Trophoblast cell (in vitro differentiated cells and primary cell): Measurements from ENCODE around the gene CUBN.

Experiments
- DNase-seq, 2 donors: peaks; one replicate each; pipeline ENCODE4 v3.0.0-alpha.2; 2016
- H2AFZ ChIP-seq: 2 replicates; pipeline ENCODE4 v1.6.1; 2013; ENCODE audit warnings: low read length, moderate library complexity, mild to moderate bottlenecking; ENCODE audit not compliant: insufficient read depth, poor library complexity
- H2AK5ac ChIP-seq: 2 replicates; pipeline ENCODE4 v1.6.1; 2013; ENCODE audit warnings: mild to moderate bottlenecking, low read length
- H2BK120ac ChIP-seq: 2 replicates; pipeline ENCODE4 v1.6.1; 2013; ENCODE audit warnings: low read length, mild to moderate bottlenecking, moderate library complexity; ENCODE audit not compliant: insufficient read depth, poor library complexity
- H2BK12ac ChIP-seq: 2 replicates; pipeline ENCODE4 v1.6.1; 2013; ENCODE audit warnings: mild to moderate bottlenecking, low read length, moderate library complexity
- H2BK5ac ChIP-seq: 2 replicates; pipeline ENCODE4 v1.6.1; 2013; ENCODE audit warnings: low read length, low read depth, moderate library complexity, mild to moderate bottlenecking; ENCODE audit not compliant: poor library complexity
- H3K14ac ChIP-seq: 2 replicates; pipeline ENCODE4 v1.6.1; 2013; ENCODE audit warnings: mild to moderate bottlenecking, low read length
- H3K18ac ChIP-seq: 2 replicates; pipeline ENCODE4 v1.6.1; 2013; ENCODE audit warnings: mild to moderate bottlenecking, low read length
- H3K23ac ChIP-seq: 2 replicates; pipeline ENCODE4 v1.6.1; 2013; ENCODE audit warnings: low read length
- H3K27ac ChIP-seq: 2 replicates; pipeline ENCODE4 v1.5.1; 2013; ENCODE audit warnings: low read depth, mild to moderate bottlenecking, inconsistent platforms, low read length, moderate library complexity
- H3K27me3 ChIP-seq: 2 replicates; pipeline ENCODE4 v1.6.1; 2013; ENCODE audit warnings: inconsistent platforms, mild to moderate bottlenecking, low read length, moderate library complexity; ENCODE audit not compliant: insufficient read depth
- H3K36me3 ChIP-seq, 2 experiments: 1 replicate in 1 of 2; 2 replicates in 1 of 2; pipeline ENCODE4 v1.6.1; 2013; ENCODE audit warnings: low read length in 2 of 2, mild to moderate bottlenecking in 2 of 2, moderate library complexity in 1 of 2; ENCODE audit not compliant: insufficient read depth in 2 of 2, control insufficient read depth in 1 of 2
- H3K4ac ChIP-seq: 2 replicates; pipeline ENCODE4 v1.6.1; 2013; ENCODE audit warnings: low read depth, mild to moderate bottlenecking, low read length, moderate library complexity
- H3K4me1 ChIP-seq, 2 experiments: 1 replicate in 1 of 2; 2 replicates in 1 of 2; pipeline ENCODE4 v1.6.1; 2013; ENCODE audit warnings: low read length in 2 of 2, mild to moderate bottlenecking in 2 of 2, moderate library complexity in 1 of 2; ENCODE audit not compliant: insufficient read depth in 2 of 2, control insufficient read depth in 1 of 2
- H3K4me2 ChIP-seq: 2 replicates; pipeline ENCODE4 v1.6.1; 2013; ENCODE audit warnings: inconsistent platforms, mild to moderate bottlenecking, low read length, moderate library complexity
- H3K4me3 ChIP-seq: 2 replicates; pipeline ENCODE4 v1.5.1; 2013; ENCODE audit warnings: mild to moderate bottlenecking, low read depth, low read length, inconsistent platforms
- H3K79me1 ChIP-seq: one replicate; pipeline ENCODE4 v1.6.1; 2013; ENCODE audit warnings: low read length
- H3K79me2 ChIP-seq: 2 replicates; pipeline ENCODE4 v1.6.1; 2013; ENCODE audit warnings: low read length, mild to moderate bottlenecking; ENCODE audit not compliant: control insufficient read depth, insufficient read depth, poor library complexity
- H3K9ac ChIP-seq: 2 replicates; pipeline ENCODE4 v1.6.1; 2013; ENCODE audit warnings: mild to moderate bottlenecking, low read length
- H3K9me3 ChIP-seq: 2 replicates; pipeline ENCODE4 v1.6.1; 2013; ENCODE audit warnings: low read depth, mild to moderate bottlenecking, control low read depth, inconsistent platforms, low read length; ENCODE audit not compliant: insufficient read depth
- H4K12ac ChIP-seq: 2 replicates; pipeline ENCODE4 v1.6.1; 2013; ENCODE audit warnings: low read depth, mild to moderate bottlenecking, low read length, moderate library complexity
- H4K8ac ChIP-seq: 2 replicates; pipeline ENCODE4 v1.6.1; 2013; ENCODE audit warnings: low read depth, mild to moderate bottlenecking, low read length, moderate library complexity
- H4K91ac ChIP-seq: one replicate; pipeline ENCODE4 v1.6.1; 2013; ENCODE audit warnings: low read depth, mild to moderate bottlenecking, low read length, moderate library complexity
- WGBS: extraction: QIAGEN DNeasy Blood & Tissue Kit; methylation state at CpG from one replicate; pipeline ENCODE4 v1.1.7; 2013; ENCODE audit warnings: missing lambda C conversion rate; ENCODE audit not compliant: insufficient read length, insufficient coverage; ENCODE audit errors: extremely low coverage; 5-methylcytosine and 5-hydroxymethylcytosine counted together

Gene CUBN

GRCh38 chr10:17126327-17126726 lies 3.3 kb downstream of the CUBN start:
- no peak overlapping the region for H4K8ac ChIP-seq
- H3K79me1 ChIP-seq = no peaks in the 10 kb centered on the region
- H3K4me1 ChIP-seq = peaks cover 2% of the 10 kb centered on the region in 2 experiments
- H4K91ac ChIP-seq = no peak overlapping the region
- no peaks in the 10 kb centered on the region for H3K36me3 ChIP-seq
- H3K9me3 ChIP-seq = no peaks in the 10 kb centered on the region
- no peak overlapping the region for H2BK5ac ChIP-seq
- H2BK12ac ChIP-seq = no peak overlapping the region
- H3K79me2 ChIP-seq = no peaks in the 10 kb centered on the region
- no peak overlapping the region for H3K9ac ChIP-seq
- H3K4ac ChIP-seq = no peak overlapping the region
- H3K27me3 ChIP-seq = no peaks in the 10 kb centered on the region
- no peak overlapping the region for H3K4me2 ChIP-seq
- WGBS = no CpG with 5 or more reads among the region's 5 CpGs
- no peak overlapping the region for H4K12ac ChIP-seq
- H2BK120ac ChIP-seq = no peak overlapping the region
- no peak overlapping the region for H2AFZ ChIP-seq
- no peak overlapping the region for H3K4me3 ChIP-seq
- H3K18ac ChIP-seq = no peak overlapping the region
- H3K27ac ChIP-seq = no peak overlapping the region
- H2AK5ac ChIP-seq = no peak overlapping the region
- no peak overlapping the region for H3K14ac ChIP-seq
- DNase-seq = no peak
- H3K23ac ChIP-seq = no peak overlapping the region

GRCh38 chr10:17125206-17125893 lies 4.3 kb downstream of the CUBN start:
- no peak overlapping the region for H2AFZ ChIP-seq
- no peak overlapping the region for H3K9ac ChIP-seq
- H3K4me1 ChIP-seq = peaks cover 2% of the 10 kb centered on the region in 2 experiments
- H3K14ac ChIP-seq = no peak overlapping the region
- H3K4me3 ChIP-seq = no peak overlapping the region
- H3K27me3 ChIP-seq = no peaks in the 10 kb centered on the region
- no peak overlapping the region for H2BK5ac ChIP-seq
- no CpG with 5 or more reads among the region's 5 CpGs for WGBS
- H2BK120ac ChIP-seq = no peak overlapping the region
- H3K79me1 ChIP-seq = no peaks in the 10 kb centered on the region
- no peak overlapping the region for H3K4ac ChIP-seq
- H2AK5ac ChIP-seq = no peak overlapping the region
- no peak overlapping the region for H4K8ac ChIP-seq
- no peaks in the 10 kb centered on the region for H3K36me3 ChIP-seq
- H2BK12ac ChIP-seq = no peak overlapping the region
- H3K23ac ChIP-seq = no peak overlapping the region
- no peak overlapping the region for H3K18ac ChIP-seq
- H3K27ac ChIP-seq = no peak overlapping the region
- no peaks in the 10 kb centered on the region for H3K79me2 ChIP-seq
- no peak overlapping the region for H4K12ac ChIP-seq
- DNase-seq = no peak
- no peaks in the 10 kb centered on the region for H3K9me3 ChIP-seq
- no peak overlapping the region for H3K4me2 ChIP-seq
- H4K91ac ChIP-seq = no peak overlapping the region

- DNase-seq = no peak
- H2BK5ac ChIP-seq = no peak overlapping the region
- no peaks in the 10 kb centered on the region for H3K79me1 ChIP-seq
- H2AFZ ChIP-seq = no peak overlapping the region
- H3K23ac ChIP-seq = no peak overlapping the region
- H2BK120ac ChIP-seq = no peak overlapping the region
- H4K12ac ChIP-seq = no peak overlapping the region
- no peaks in the 10 kb centered on the region for H3K9me3 ChIP-seq
- no peak overlapping the region for H3K9ac ChIP-seq
- H3K4me1 ChIP-seq = peaks cover 2% of the 10 kb centered on the region in 2 experiments
- no peak overlapping the region for H2BK12ac ChIP-seq
- H4K8ac ChIP-seq = no peak overlapping the region
- H3K4me3 ChIP-seq = no peak overlapping the region
- no peak overlapping the region for H3K14ac ChIP-seq
- no peak overlapping the region for H3K4ac ChIP-seq
- WGBS = no CpG with 5 or more reads among the region's 3 CpGs
- no peaks in the 10 kb centered on the region for H3K79me2 ChIP-seq
- H3K18ac ChIP-seq = no peak overlapping the region
- H3K36me3 ChIP-seq = no peaks in the 10 kb centered on the region
- no peak overlapping the region for H3K4me2 ChIP-seq
- no peaks in the 10 kb centered on the region for H3K27me3 ChIP-seq
- H2AK5ac ChIP-seq = no peak overlapping the region
- no peak overlapping the region for H3K27ac ChIP-seq
- no peak overlapping the region for H4K91ac ChIP-seq
Observed at GRCh38 chr10:17123961-17124360, 5.7 kb downstream of the CUBN start.

GRCh38 chr10:17122726-17123661 lies 6.6 kb downstream of the CUBN start:
- Histone ChIP-seq H2AK5ac (no peak overlapping the region), H3K9me3 (no peaks in the 10 kb centered on the region), H4K91ac (no peak overlapping the region), H2BK5ac (no peak overlapping the region), H3K4ac (no peak overlapping the region), H3K18ac (no peak overlapping the region), H2BK12ac (no peak overlapping the region), H3K4me1 (peaks cover 2% of the 10 kb centered on the region in 2 experiments), H3K36me3 (no peaks in the 10 kb centered on the region), H3K14ac (no peak overlapping the region), H3K79me1 (no peaks in the 10 kb centered on the region), H2BK120ac (no peak overlapping the region), H3K4me2 (no peak overlapping the region), H4K8ac (no peak overlapping the region), H3K27me3 (no peaks in the 10 kb centered on the region), H3K79me2 (no peaks in the 10 kb centered on the region), H2AFZ (no peak overlapping the region), H3K27ac (no peak overlapping the region), H3K23ac (no peak overlapping the region), H3K9ac (no peak overlapping the region), H4K12ac (no peak overlapping the region), H3K4me3 (no peak overlapping the region)
- DNase-seq = no peak
- WGBS = no CpG with 5 or more reads among the region's 5 CpGs
